HCT116 (cell line): Measurements from ENCODE around the gene CADPS2. TPM values are rescaled to one million over a fixed set of nuclear protein-coding genes. Genes with fewer than 3 reads are reported as not detected.

Experiments used
- ATAC-seq: fragments of 200-7000 bp; cut with Tn5 transposase; 2 replicates; pipeline ENCODE4 v1.9.1; 2020; ENCODE audit warnings: mild to moderate bottlenecking, moderate library complexity
- BruUV-seq: library from RNA; stranded (reverse); fragments of 400-500 nt; replicated peaks from 2 replicates; lab custom pipeline; 2021; lab: Mats Ljungman, UMichigan
- CTCF ChIA-PET: fragments of 300-600 bp; sonication (Branson Sonifier 250); formaldehyde crosslinking; loops from one replicate; lab custom pipeline; 2021; ENCODE audit warnings: antibody characterized with exemption; lab: Charles Lee
- POLR2A ChIA-PET: fragments of 300-600, 350-600 bp; sonication (Branson Sonifier 250); formaldehyde crosslinking; loops from one replicate; lab custom pipeline; 2021; ENCODE audit warnings: antibody characterized with exemption; lab: Charles Lee
- RAD21 ChIA-PET, 2 experiments: fragments of 300-600 bp; sonication (Branson Sonifier 250); formaldehyde crosslinking; loops; one replicate each; lab custom pipeline; 2023; ENCODE audit warnings: low total read pairs in 2 of 2; ENCODE audit not compliant: uncharacterized antibody in 2 of 2, unreplicated experiment in 2 of 2, low non-redundant PET in 1 of 2; lab: Charles Lee
- DNase-seq: peaks from one replicate; pipeline ENCODE4 v3.0.0-alpha.2; 2010; ENCODE audit warnings: low read depth, low spot score
- H2AFZ ChIP-seq: fragments of 200-600 bp; shearing (Covaris generic), sonication (generic); 2 replicates; pipeline ENCODE4 v1.6.1; 2017; ENCODE audit warnings: low read depth, mixed run types, mixed read lengths, antibody characterized with exemption, low read length; ENCODE audit not compliant: poor library complexity, severe bottlenecking
- H3K27ac ChIP-seq: 2 replicates; pipeline ENCODE4 v1.5.1; 2012; ENCODE audit warnings: low read depth, low read length
- H3K27me3 ChIP-seq: fragments of 200-600 bp; sonication (generic); 2 replicates; pipeline ENCODE4 v1.6.1; 2016; ENCODE audit warnings: mixed run types, low read length, mixed read lengths; ENCODE audit not compliant: insufficient read depth
- H3K36me3 ChIP-seq, 2 experiments: fragments of 200-500 bp in 1 of 2; fragments of 200-600 bp in 1 of 2; sonication (Bioruptor generic) in 1 of 2; sonication (generic) in 1 of 2; 2 replicates each; pipeline versions ENCODE4 v1.5.1 to v1.6.1; 2014 to 2016; ENCODE audit warnings: low read length in 2 of 2, inconsistent platforms in 1 of 2, mixed read lengths in 1 of 2, mixed run types in 1 of 2; ENCODE audit not compliant: insufficient read depth in 2 of 2, control insufficient read depth in 1 of 2
- H3K4me1 ChIP-seq, 2 experiments: fragments of 200-600 bp in 1 of 2; sonication (generic) in 1 of 2; 2 replicates each; pipeline versions ENCODE4 v1.5.1 to v1.6.1; 2012 to 2017; ENCODE audit warnings: low read length in 2 of 2, inconsistent platforms in 1 of 2, mild to moderate bottlenecking in 1 of 2, mixed read lengths in 1 of 2, mixed run types in 1 of 2, moderate library complexity in 1 of 2; ENCODE audit not compliant: insufficient read depth in 2 of 2, control insufficient read depth in 1 of 2
- H3K4me2 ChIP-seq: fragments of 200-600 bp; sonication (generic); 2 replicates; pipeline ENCODE4 v1.6.1; 2017; ENCODE audit warnings: mixed run types, low read length, mixed read lengths
- H3K4me3 ChIP-seq, 2 experiments: fragments of 200-600 bp in 1 of 2; sonication (generic) in 1 of 2; replicated peaks in 1 of 2; 2 replicates each; pipeline ENCODE4 v1.5.1; 2011 to 2016; ENCODE audit warnings: low read length in 2 of 2, control low read depth in 1 of 2, low read depth in 1 of 2, mild to moderate bottlenecking in 1 of 2, mixed read lengths in 1 of 2, mixed run types in 1 of 2
- H3K79me2 ChIP-seq: fragments of 200-600 bp; sonication (generic); 2 replicates; pipeline ENCODE4 v1.6.1; 2017; ENCODE audit warnings: mild to moderate bottlenecking, mixed run types, low read length, moderate library complexity, mixed read lengths; ENCODE audit not compliant: insufficient read depth
- H3K9ac ChIP-seq: fragments of 200-600 bp; sonication (generic); 2 replicates; pipeline ENCODE4 v1.6.1; 2016; ENCODE audit warnings: low read length, mixed read lengths
- H3K9me2 ChIP-seq: fragments of 200-600 bp; sonication (generic), shearing (Covaris generic); 2 replicates; pipeline ENCODE4 v1.6.1; 2017; ENCODE audit warnings: mixed run types, mild to moderate bottlenecking, moderate library complexity; ENCODE audit not compliant: insufficient read depth
- H3K9me3 ChIP-seq, 2 experiments: fragments of 200-500 bp in 1 of 2; fragments of 200-600 bp in 1 of 2; sonication (Bioruptor generic) in 1 of 2; sonication (generic) in 1 of 2; 2 replicates each; pipeline ENCODE4 v1.6.1; 2014 to 2017; ENCODE audit warnings: low read length in 2 of 2, mixed read lengths in 2 of 2, inconsistent platforms in 1 of 2, low read depth in 1 of 2, mild to moderate bottlenecking in 1 of 2, mixed run types in 1 of 2, moderate library complexity in 1 of 2; ENCODE audit not compliant: control insufficient read depth in 1 of 2, insufficient read depth in 1 of 2
- H4K20me1 ChIP-seq: fragments of 200-600 bp; sonication (generic), shearing (Covaris generic); 2 replicates; pipeline ENCODE4 v1.6.1; 2017; ENCODE audit warnings: mixed run types, mild to moderate bottlenecking, moderate library complexity; ENCODE audit not compliant: insufficient read depth
- CEBPB ChIP-seq: IDR thresholded peaks from 2 replicates; pipeline ENCODE4 v1.6.1; 2012; ENCODE audit warnings: low read depth
- intact Hi-C: fragments of 100-400 bp; cut with micrococcal nuclease; formaldehyde crosslinking; loops from 2 replicates; pipeline ENCODE4 v1.10.0; 2022
- total RNA-seq: library from RNA; stranded (reverse); gene quantifications from one replicate; pipeline ENCODE4 v1.2.1, GENCODE V29; 2021; ENCODE audit not compliant: unreplicated experiment
- TF ChIP-seq, protein P1 (sequence below): IDR thresholded peaks from 2 replicates; pipeline ENCODE4 v1.6.1; 2012; ENCODE audit warnings: low read depth

The CADPS2 gene
- total RNA-seq, 1 experiment from 2014 or later: 7.5 TPM

DNA sequence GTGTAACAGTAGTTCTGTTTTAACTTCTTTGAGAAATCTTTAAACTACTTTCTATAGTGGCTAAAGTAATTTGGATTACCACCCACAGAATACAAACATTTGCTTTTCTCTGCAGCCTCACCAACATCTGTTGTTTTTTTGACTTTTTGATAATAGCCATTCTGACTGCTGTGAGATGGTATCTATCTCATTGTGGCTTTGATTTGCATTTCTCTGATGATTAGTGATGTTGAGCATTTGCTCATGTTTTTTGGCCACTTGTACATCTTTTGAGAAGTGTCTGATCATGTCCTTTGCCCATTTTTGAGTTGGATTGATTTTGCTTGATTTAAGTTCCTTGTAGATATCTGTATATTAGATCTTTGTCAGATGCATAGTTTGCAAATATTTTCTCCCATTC is 254.0 kb downstream of the CADPS2 start:
- Histone ChIP-seq H3K27ac (no peak overlapping the region), H2AFZ (no peak overlapping the region), H3K9ac (no peak overlapping the region), H3K79me2 (no peaks in the 10 kb centered on the region), H3K4me3 (no peak overlapping the region), H3K27me3 (no peaks in the 10 kb centered on the region), H3K36me3 (no peaks in the 10 kb centered on the region), H3K4me1 (no peaks in the 10 kb centered on the region), H4K20me1 (no peaks in the 10 kb centered on the region), H3K9me2 (no peaks in the 10 kb centered on the region), H3K9me3 (no peaks in the 10 kb centered on the region), H3K4me2 (no peak overlapping the region)
- DNase-seq (no peak), ATAC-seq (no peak)
- intact Hi-C loops: no loop called here
- CTCF ChIA-PET: no interaction called here
- RAD21 ChIA-PET: no interaction called here
- POLR2A ChIA-PET: no interaction called here
- TF ChIP-seq, protein P1, sequence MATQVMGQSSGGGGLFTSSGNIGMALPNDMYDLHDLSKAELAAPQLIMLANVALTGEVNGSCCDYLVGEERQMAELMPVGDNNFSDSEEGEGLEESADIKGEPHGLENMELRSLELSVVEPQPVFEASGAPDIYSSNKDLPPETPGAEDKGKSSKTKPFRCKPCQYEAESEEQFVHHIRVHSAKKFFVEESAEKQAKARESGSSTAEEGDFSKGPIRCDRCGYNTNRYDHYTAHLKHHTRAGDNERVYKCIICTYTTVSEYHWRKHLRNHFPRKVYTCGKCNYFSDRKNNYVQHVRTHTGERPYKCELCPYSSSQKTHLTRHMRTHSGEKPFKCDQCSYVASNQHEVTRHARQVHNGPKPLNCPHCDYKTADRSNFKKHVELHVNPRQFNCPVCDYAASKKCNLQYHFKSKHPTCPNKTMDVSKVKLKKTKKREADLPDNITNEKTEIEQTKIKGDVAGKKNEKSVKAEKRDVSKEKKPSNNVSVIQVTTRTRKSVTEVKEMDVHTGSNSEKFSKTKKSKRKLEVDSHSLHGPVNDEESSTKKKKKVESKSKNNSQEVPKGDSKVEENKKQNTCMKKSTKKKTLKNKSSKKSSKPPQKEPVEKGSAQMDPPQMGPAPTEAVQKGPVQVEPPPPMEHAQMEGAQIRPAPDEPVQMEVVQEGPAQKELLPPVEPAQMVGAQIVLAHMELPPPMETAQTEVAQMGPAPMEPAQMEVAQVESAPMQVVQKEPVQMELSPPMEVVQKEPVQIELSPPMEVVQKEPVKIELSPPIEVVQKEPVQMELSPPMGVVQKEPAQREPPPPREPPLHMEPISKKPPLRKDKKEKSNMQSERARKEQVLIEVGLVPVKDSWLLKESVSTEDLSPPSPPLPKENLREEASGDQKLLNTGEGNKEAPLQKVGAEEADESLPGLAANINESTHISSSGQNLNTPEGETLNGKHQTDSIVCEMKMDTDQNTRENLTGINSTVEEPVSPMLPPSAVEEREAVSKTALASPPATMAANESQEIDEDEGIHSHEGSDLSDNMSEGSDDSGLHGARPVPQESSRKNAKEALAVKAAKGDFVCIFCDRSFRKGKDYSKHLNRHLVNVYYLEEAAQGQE: no peak
- BruUV-seq: no TSS peak

DNA sequence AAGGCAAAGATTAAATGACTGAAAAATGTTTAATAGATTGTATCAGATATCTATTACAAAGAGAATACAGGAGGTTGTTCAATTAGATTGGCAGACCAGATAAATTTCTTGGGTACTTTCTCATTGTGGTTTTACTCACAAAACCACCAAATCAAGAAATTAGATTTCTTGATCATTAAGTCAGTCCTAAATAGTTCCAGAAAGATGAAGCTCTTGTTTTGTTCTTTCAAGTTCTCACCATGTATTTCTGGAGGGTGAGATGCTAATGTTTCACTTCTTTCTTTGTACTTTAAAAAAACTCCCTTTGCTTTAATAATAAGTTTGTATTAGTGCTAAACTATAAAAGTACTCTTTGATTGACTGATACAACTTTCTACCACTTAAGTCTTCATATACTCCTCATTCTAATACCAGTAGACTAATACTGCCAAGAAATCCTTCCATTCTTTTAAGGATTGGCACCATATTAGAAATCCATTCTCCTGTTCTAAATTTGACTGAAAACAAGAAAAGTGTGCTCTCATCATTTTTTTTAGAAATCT is 256.8 kb downstream of the CADPS2 start:
- Histone ChIP-seq H3K4me1 (no peaks in the 10 kb centered on the region), H3K27ac (no peak overlapping the region), H3K36me3 (no peaks in the 10 kb centered on the region), H3K4me3 (no peak overlapping the region), H3K79me2 (no peaks in the 10 kb centered on the region), H3K9ac (no peak overlapping the region), H3K27me3 (no peaks in the 10 kb centered on the region), H4K20me1 (no peaks in the 10 kb centered on the region), H3K4me2 (no peak overlapping the region), H3K9me3 (no peaks in the 10 kb centered on the region), H2AFZ (no peak overlapping the region), H3K9me2 (no peaks in the 10 kb centered on the region)
- CTCF ChIA-PET: no interaction called here
- BruUV-seq: no TSS peak
- intact Hi-C loops: no loop called here
- TF ChIP-seq CEBPB: no peak
- no peak for DNase-seq
- POLR2A ChIA-PET: no interaction called here
- RAD21 ChIA-PET: no interaction called here
- ATAC-seq: no peak
